ENCODE data around the gene CEP112.

Gene CEP112

GRCh38 chr17:66038125-66038524, 153.8 kb downstream of the CEP112 start:
- no peak for TF ChIP-seq POLR2A (IDR thresholded peaks at IDR 0.05; ENCODE audit: low read length)
- no peak for TF ChIP-seq GATA1 (IDR thresholded peaks at IDR 0.05; ENCODE audit: low read depth, low read length)
- no peak for DNase-seq

GRCh38 chr17:66037221-66037620, 154.7 kb downstream of the CEP112 start:
- TF ChIP-seq GATA1 (IDR thresholded peaks at IDR 0.05; ENCODE audit: low read depth, low read length) (no peak), POLR2A (IDR thresholded peaks at IDR 0.05; ENCODE audit: low read length) (no peak)
- DNase-seq = no peak

GRCh38 chr17:66032082-66032712, 159.7 kb downstream of the CEP112 start:
- no peak for DNase-seq
- TF ChIP-seq POLR2A (IDR thresholded peaks at IDR 0.05; ENCODE audit: low read length) = no peak
- no peak for TF ChIP-seq GATA1 (IDR thresholded peaks at IDR 0.05; ENCODE audit: low read depth, low read length)

- no peak for DNase-seq
- TF ChIP-seq GATA1 (IDR thresholded peaks at IDR 0.05; ENCODE audit: low read depth, low read length) (no peak), POLR2A (IDR thresholded peaks at IDR 0.05; ENCODE audit: low read length) (no peak)
Observed at GRCh38 chr17:66025551-66025950, 166.4 kb downstream of the CEP112 start.

- DNase-seq = no peak
- TF ChIP-seq GATA1 (IDR thresholded peaks at IDR 0.05; ENCODE audit: low read depth, low read length) (no peak), POLR2A (IDR thresholded peaks at IDR 0.05; ENCODE audit: low read length) (no peak)
Observed at GRCh38 chr17:66021757-66022156, 170.2 kb downstream of the CEP112 start.

- no peak for DNase-seq
- TF ChIP-seq GATA1 (IDR thresholded peaks at IDR 0.05; ENCODE audit: low read depth, low read length) = no peak
- TF ChIP-seq POLR2A (IDR thresholded peaks at IDR 0.05; ENCODE audit: low read length) = no peak
Observed at GRCh38 chr17:66018786-66019185, 173.1 kb downstream of the CEP112 start.

- no peak for DNase-seq
- TF ChIP-seq POLR2A (IDR thresholded peaks at IDR 0.05; ENCODE audit: low read length) = no peak
Observed at GRCh38 chr17:66016231-66016630, 175.7 kb downstream of the CEP112 start.

GRCh38 chr17:66008680-66009079, 183.3 kb downstream of the CEP112 start:
- no peak for DNase-seq
- TF ChIP-seq POLR2A (IDR thresholded peaks at IDR 0.05; ENCODE audit: low read length) = no peak
- no peak for TF ChIP-seq GATA1 (IDR thresholded peaks at IDR 0.05; ENCODE audit: low read depth, low read length)

GRCh38 chr17:66006654-66007053, 185.3 kb downstream of the CEP112 start:
- TF ChIP-seq POLR2A (IDR thresholded peaks at IDR 0.05; ENCODE audit: low read length) = no peak
- TF ChIP-seq GATA1 (IDR thresholded peaks at IDR 0.05; ENCODE audit: low read depth, low read length) = no peak
- DNase-seq = no peak

GRCh38 chr17:66002812-66003211, 189.1 kb downstream of the CEP112 start:
- no peak for DNase-seq
- no peak for TF ChIP-seq GATA1 (IDR thresholded peaks at IDR 0.05; ENCODE audit: low read depth, low read length)
- TF ChIP-seq POLR2A (IDR thresholded peaks at IDR 0.05; ENCODE audit: low read length) = no peak

- DNase-seq = no peak
- TF ChIP-seq GATA1 (IDR thresholded peaks at IDR 0.05; ENCODE audit: low read depth, low read length) = no peak
Observed at GRCh38 chr17:66002063-66002585, 189.8 kb downstream of the CEP112 start.

GRCh38 chr17:66000216-66000615, 191.7 kb downstream of the CEP112 start:
- no peak for DNase-seq
- TF ChIP-seq POLR2A (IDR thresholded peaks at IDR 0.05; ENCODE audit: low read length) = no peak
- no peak for TF ChIP-seq GATA1 (IDR thresholded peaks at IDR 0.05; ENCODE audit: low read depth, low read length)

GRCh38 chr17:65998675-65999074, 193.3 kb downstream of the CEP112 start:
- TF ChIP-seq GATA1 (IDR thresholded peaks at IDR 0.05; ENCODE audit: low read depth, low read length) = no peak
- no peak for TF ChIP-seq POLR2A (IDR thresholded peaks at IDR 0.05; ENCODE audit: low read length)
- no peak for DNase-seq

- no peak for DNase-seq
- no peak for TF ChIP-seq GATA1 (IDR thresholded peaks at IDR 0.05; ENCODE audit: low read depth, low read length)
- TF ChIP-seq POLR2A (IDR thresholded peaks at IDR 0.05; ENCODE audit: low read length) = no peak
Observed at GRCh38 chr17:65994679-65995078, 197.3 kb downstream of the CEP112 start.

- no peak for DNase-seq
- TF ChIP-seq POLR2A (IDR thresholded peaks at IDR 0.05; ENCODE audit: low read length) (no peak), GATA1 (IDR thresholded peaks at IDR 0.05; ENCODE audit: low read depth, low read length) (no peak)
Observed at GRCh38 chr17:65994114-65994513, 197.8 kb downstream of the CEP112 start.

All from erythroblast (primary cell).